ENCODE measurements around the gene SASH1.

Gene SASH1

GRCh38 chr6:148440016-148440415 is 97.4 kb downstream of the SASH1 start:
- TF ChIP-seq FOXA1 (IDR thresholded peaks at IDR 0.05) = no peak
- no peak for DNase-seq (ENCODE audit: extremely low spot score)
- ChIA-PET CTCF (no interaction called here), POLR2A (no interaction called here)

DNA sequence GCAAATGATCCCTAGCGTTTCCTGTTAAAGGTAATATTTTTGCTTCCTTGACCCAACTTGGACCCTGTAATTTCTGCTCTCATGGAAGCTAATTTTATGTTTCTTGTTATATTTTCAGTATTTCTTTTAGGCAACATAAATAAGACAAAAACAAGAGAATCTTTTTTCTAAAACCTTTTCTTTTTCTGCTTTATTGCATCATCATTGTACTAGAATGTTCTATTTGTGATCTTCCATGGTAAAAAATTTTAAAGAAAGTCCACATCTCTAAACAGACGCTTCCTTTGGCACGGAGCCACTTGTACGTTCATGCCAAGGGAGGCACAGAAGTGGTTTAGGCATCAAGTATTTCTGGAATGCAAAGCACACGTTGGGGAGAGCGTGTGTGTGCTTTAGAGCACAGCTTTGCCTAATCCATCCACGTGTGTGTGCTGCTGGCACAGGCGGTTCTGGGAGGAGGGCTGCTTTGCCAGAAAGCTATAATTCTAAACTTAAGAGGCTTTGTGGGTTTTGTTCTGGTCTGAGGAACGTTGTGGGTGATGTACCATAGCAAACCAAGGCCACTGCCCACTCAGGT is 98.3 kb downstream of the SASH1 start:
- TF ChIP-seq FOXM1 (IDR thresholded peaks at IDR 0.05; ENCODE audit: borderline replicate concordance) (no peak), ARNT (IDR thresholded peaks at IDR 0.05) (no peak), SUZ12 (IDR thresholded peaks at IDR 0.05) (no peak), ELF4 (IDR thresholded peaks at IDR 0.05) (no peak), PKNOX1 (IDR thresholded peaks at IDR 0.05) (no peak), TARDBP (IDR thresholded peaks at IDR 0.05) (no peak), ZNF384 (IDR thresholded peaks at IDR 0.05) (no peak), BHLHE40 (IDR thresholded peaks at IDR 0.05; ENCODE audit: borderline replicate concordance) (no peak), LEF1 (IDR thresholded peaks at IDR 0.05; ENCODE audit: borderline replicate concordance) (no peak), SP1 (IDR thresholded peaks at IDR 0.05) (no peak), FOXA1 (IDR thresholded peaks at IDR 0.05) (no peak), HDGF (IDR thresholded peaks at IDR 0.05; ENCODE audit: borderline replicate concordance) (no peak)
- CTCF ChIA-PET = no interaction called here
- no peak for DNase-seq (ENCODE audit: extremely low spot score)
- POLR2A ChIA-PET = interaction anchor here (1.2 kb wide), 1 partner anchor 11 kb away, joined by 3 read pairs; no protein-coding TSS in a partner anchor

DNA sequence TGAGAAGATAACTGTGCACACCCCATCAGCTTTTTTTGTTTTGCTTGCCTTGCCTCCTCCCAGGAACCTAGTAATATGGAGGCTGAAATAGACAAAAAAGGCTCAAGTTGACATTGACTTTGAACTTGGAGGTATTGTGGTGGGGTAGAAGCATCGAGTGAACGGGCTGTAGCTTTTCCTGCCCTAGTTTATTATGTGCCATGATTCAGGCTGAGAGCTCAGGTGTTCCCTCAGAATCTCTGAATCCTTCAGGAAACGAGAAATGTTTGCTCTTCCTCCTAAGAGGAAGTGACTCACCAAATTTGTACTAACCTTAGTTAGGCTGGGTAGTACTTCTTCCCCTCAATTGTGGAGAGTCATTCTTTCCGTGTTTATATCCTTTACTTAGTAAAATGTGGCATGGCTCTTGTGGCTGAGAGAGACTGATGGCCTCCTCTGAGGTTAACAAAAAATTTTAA is 98.8 kb downstream of the SASH1 start:
- CTCF ChIA-PET = no interaction called here
- POLR2A ChIA-PET = interaction anchor here (1.2 kb wide), 1 partner anchor 11 kb away, joined by 3 read pairs; no protein-coding TSS in a partner anchor
- DNase-seq (ENCODE audit: extremely low spot score) = no peak
- TF ChIP-seq FOXM1 (IDR thresholded peaks at IDR 0.05; ENCODE audit: borderline replicate concordance) (no peak), SUZ12 (IDR thresholded peaks at IDR 0.05) (no peak), HDGF (IDR thresholded peaks at IDR 0.05; ENCODE audit: borderline replicate concordance) (no peak), FOXA1 (IDR thresholded peaks at IDR 0.05) (no peak), CTBP1 (IDR thresholded peaks at IDR 0.05; ENCODE audit: borderline replicate concordance) (no peak), ELF4 (IDR thresholded peaks at IDR 0.05) (no peak), PKNOX1 (IDR thresholded peaks at IDR 0.05) (no peak), L3MBTL2 (conservative IDR thresholded peaks at IDR 0.05) (no peak), SP1 (IDR thresholded peaks at IDR 0.05) (no peak), TARDBP (IDR thresholded peaks at IDR 0.05) (no peak), LEF1 (IDR thresholded peaks at IDR 0.05; ENCODE audit: borderline replicate concordance) (no peak), NFRKB (IDR thresholded peaks at IDR 0.05) (no peak), FOXK2 (IDR thresholded peaks at IDR 0.05) (no peak), BHLHE40 (IDR thresholded peaks at IDR 0.05; ENCODE audit: borderline replicate concordance) (no peak), ARNT (IDR thresholded peaks at IDR 0.05) (no peak), ZNF384 (IDR thresholded peaks at IDR 0.05) (no peak)

DNA sequence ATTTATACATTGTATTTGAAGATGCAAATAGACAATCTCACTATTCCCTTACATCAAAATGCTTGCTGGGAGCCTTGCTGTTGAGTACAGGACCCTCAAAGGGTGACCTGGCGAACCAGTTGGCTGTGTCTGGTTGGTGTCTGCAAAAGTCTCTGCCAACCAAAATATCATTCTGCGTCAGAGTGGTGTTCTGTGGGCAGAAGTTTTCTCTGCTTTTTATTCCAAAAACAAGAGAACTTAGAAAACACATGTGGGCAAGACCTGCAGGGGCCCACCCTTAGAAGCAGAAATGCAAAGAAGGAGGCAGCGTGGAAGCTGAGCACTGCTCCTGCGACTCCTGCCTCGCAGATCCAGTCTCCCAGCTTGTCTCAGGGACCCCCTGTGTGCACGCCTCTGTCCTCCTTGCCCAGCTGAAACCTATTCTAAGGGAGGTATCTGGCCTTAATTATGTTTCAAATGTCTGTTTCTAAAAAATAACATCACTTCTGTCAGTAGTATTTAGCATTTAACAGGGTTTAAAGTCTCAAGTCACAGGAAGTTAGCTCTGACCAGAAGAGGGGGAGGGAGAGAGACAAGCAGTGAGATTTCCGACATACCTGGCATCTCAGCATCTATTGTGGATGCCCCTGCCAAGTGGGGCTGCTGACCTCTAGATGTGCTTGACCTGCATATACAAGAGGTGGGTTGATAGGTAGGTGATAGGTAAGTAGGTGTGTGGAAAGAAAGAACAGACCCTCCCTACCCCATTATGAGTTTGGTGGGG is 101.3 kb downstream of the SASH1 start:
- POLR2A ChIA-PET = no interaction called here
- no peak for DNase-seq (ENCODE audit: extremely low spot score)
- TF ChIP-seq FOXM1 (IDR thresholded peaks at IDR 0.05; ENCODE audit: borderline replicate concordance) (no peak), ELF4 (IDR thresholded peaks at IDR 0.05) (no peak), SP1 (IDR thresholded peaks at IDR 0.05) (no peak), LEF1 (IDR thresholded peaks at IDR 0.05; ENCODE audit: borderline replicate concordance) (no peak), CTBP1 (IDR thresholded peaks at IDR 0.05; ENCODE audit: borderline replicate concordance) (no peak), TARDBP (IDR thresholded peaks at IDR 0.05) (no peak), FOXA1 (IDR thresholded peaks at IDR 0.05) (no peak), SUZ12 (IDR thresholded peaks at IDR 0.05) (no peak), NFRKB (IDR thresholded peaks at IDR 0.05) (no peak), L3MBTL2 (conservative IDR thresholded peaks at IDR 0.05) (no peak)
- CTCF ChIA-PET = no interaction called here

DNA sequence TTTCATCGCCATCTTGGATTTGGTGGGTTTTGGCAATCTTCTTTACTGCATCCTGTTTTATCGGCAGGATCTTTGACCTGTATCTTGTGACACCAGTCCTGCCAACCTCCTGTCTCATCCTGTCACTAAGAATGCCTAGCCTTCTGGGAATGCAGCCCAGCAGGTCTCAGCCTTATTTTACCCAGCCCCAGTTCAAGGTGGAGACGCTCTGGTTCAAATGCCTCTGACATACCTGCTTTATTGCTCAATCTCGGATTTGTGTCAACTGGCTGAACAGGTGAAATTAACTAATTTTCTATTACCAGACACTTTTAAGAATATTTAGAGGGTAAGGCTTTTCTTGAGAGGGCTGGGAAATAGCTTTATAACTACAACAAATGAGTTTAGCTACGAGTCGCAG is 102.5 kb downstream of the SASH1 start:
- ChIA-PET POLR2A (no interaction called here), CTCF (no interaction called here)
- no peak for TF ChIP-seq FOXA1 (IDR thresholded peaks at IDR 0.05)
- no peak for TF ChIP-seq TARDBP (IDR thresholded peaks at IDR 0.05)
- TF ChIP-seq PKNOX1 (IDR thresholded peaks at IDR 0.05) = no peak
- TF ChIP-seq NFRKB (IDR thresholded peaks at IDR 0.05) = no peak
- TF ChIP-seq SP1 (IDR thresholded peaks at IDR 0.05) = no peak
- TF ChIP-seq L3MBTL2 (conservative IDR thresholded peaks at IDR 0.05) = no peak
- no peak for TF ChIP-seq FOXM1 (IDR thresholded peaks at IDR 0.05; ENCODE audit: borderline replicate concordance)
- TF ChIP-seq ARNT (IDR thresholded peaks at IDR 0.05) = no peak
- TF ChIP-seq LEF1 (IDR thresholded peaks at IDR 0.05; ENCODE audit: borderline replicate concordance) = no peak
- TF ChIP-seq FOXK2 (IDR thresholded peaks at IDR 0.05) = no peak
- TF ChIP-seq BHLHE40 (IDR thresholded peaks at IDR 0.05; ENCODE audit: borderline replicate concordance) = no peak
- TF ChIP-seq HDGF (IDR thresholded peaks at IDR 0.05; ENCODE audit: borderline replicate concordance) = no peak
- TF ChIP-seq ELF4 (IDR thresholded peaks at IDR 0.05) = no peak
- TF ChIP-seq SUZ12 (IDR thresholded peaks at IDR 0.05) = no peak
- no peak for TF ChIP-seq CTBP1 (IDR thresholded peaks at IDR 0.05; ENCODE audit: borderline replicate concordance)
- no peak for TF ChIP-seq ZNF384 (IDR thresholded peaks at IDR 0.05)
- no peak for DNase-seq (ENCODE audit: extremely low spot score)

DNA sequence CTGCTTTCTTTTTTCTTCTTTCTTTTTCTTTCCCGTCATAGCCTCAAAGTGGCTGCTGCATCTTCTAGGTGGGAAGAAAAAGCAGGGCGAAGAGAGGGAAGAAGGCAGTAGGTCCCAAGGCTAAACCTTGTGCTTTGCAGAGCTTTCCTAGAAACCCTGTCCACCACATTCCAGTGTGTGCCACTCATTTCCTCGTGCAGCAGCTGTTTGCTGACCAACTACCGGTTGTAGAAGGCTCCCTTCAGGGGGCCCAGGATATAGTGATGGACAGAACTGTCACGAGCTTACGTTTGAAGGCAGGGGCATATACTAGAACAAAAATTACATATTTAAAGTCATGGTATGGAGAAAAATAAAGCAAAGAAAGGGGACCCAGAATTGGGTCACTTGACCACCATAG is 103.0 kb downstream of the SASH1 start:
- CTCF ChIA-PET = no interaction called here
- POLR2A ChIA-PET = no interaction called here
- DNase-seq (ENCODE audit: extremely low spot score) = no peak

More for the DNA sequence above, 103.0 kb downstream of the SASH1 start:
- TF ChIP-seq L3MBTL2 (conservative IDR thresholded peaks at IDR 0.05) (no peak), BHLHE40 (IDR thresholded peaks at IDR 0.05; ENCODE audit: borderline replicate concordance) (no peak)
